Esophagus squamous epithelium (tissue), 4 donors: Measurements from ENCODE around the gene COPS3.

Experiments
- CTCF ChIP-seq, 6 experiments: fragments of 450-650 bp in 4 of 6; fragments of 200-600 bp in 2 of 6; sonication (generic) in 2 of 6; IDR thresholded peaks; one replicate each; pipeline ENCODE4 v1.5.1; 2016 to 2019; ENCODE audit warnings: antibody characterized with exemption in 6 of 6, mild to moderate bottlenecking in 4 of 6, moderate library complexity in 4 of 6
- POLR2A ChIP-seq, 4 donors: fragments of 450-650 bp; IDR thresholded peaks; one replicate each; pipeline ENCODE4 v1.6.1; 2017; ENCODE audit warnings: antibody characterized with exemption in 4 of 4, mild to moderate bottlenecking in 4 of 4, moderate library complexity in 3 of 4

GRCh38 chr17:17300624-17301568 lies 19.9 kb upstream of the COPS3 start:
- TF ChIP-seq CTCF (IDR thresholded peaks at IDR 0.05) (no peak), POLR2A (IDR thresholded peaks at IDR 0.05) (no peak)
